ENCODE data around the gene PLRG1.

GRCh38 chr4:154490583-154491340 is 59.4 kb downstream of the PLRG1 start:
- TF ChIP-seq CTCF (conservative IDR thresholded peaks at IDR 0.05; ENCODE audit: low read depth, low read length) (no peak), EZH2 (IDR thresholded peaks at IDR 0.05; ENCODE audit: borderline replicate concordance, low read depth, low read length, poor library complexity, severe bottlenecking) (peak; percentile 41)

Data from A673 (cell line).